HG03354 (cell line): Measurements from ENCODE around the gene MRPS24.

Experiments used
- ATAC-seq: cut with Tn5 transposase; IDR thresholded peaks from one replicate; pipeline ENCODE4 v1.9.1; 2021; ENCODE audit warnings: mild to moderate bottlenecking; ENCODE audit not compliant: unreplicated experiment, poor library complexity, severe bottlenecking

MRPS24 gene

GRCh38 chr7:43878867-43879266, 9.6 kb upstream of the MRPS24 start:
- no peak for ATAC-seq

DNA sequence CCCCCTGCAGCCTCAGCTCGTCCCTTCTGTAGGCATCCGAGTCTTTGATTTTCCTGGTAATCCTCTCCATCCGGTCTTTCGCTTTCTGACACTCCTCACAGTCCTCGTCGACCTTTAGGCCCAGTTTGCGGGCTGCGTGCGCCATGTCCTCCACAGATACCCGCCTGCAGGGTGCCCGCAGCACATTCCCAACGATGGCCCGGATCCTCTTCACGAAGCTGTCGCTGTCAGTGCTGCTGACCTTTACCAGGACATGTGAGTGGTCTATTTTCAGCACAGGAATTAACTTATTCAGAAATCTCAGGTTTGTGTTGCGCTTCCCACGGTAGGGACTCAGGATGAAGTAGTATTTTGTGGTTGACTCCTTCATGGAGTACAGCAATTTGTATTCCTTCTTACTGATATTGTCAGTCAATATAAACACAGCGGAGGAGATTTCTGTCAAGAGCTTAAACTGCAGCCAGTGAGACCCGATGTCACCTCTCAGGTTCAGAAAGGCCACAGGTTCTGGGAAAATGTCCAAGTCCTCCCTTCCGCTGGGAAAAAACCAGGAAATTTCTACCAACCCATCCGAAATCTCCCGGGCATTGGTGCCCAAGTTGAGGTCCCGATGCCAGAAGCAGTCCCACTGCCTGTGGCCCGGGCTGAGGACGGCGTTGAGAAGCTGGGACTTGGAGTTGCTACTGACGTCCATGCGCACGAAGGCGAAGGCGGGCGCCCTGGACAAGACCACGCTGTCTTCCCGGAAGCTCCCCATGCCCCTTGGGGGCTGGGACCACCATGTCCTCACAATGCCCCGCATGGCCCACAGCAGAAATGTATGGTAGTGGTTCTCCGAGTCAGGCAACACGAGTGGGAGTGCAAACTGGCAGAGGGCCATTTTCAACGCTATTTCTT, 8.9 kb upstream of the MRPS24 start:
- ATAC-seq: no peak

DNA sequence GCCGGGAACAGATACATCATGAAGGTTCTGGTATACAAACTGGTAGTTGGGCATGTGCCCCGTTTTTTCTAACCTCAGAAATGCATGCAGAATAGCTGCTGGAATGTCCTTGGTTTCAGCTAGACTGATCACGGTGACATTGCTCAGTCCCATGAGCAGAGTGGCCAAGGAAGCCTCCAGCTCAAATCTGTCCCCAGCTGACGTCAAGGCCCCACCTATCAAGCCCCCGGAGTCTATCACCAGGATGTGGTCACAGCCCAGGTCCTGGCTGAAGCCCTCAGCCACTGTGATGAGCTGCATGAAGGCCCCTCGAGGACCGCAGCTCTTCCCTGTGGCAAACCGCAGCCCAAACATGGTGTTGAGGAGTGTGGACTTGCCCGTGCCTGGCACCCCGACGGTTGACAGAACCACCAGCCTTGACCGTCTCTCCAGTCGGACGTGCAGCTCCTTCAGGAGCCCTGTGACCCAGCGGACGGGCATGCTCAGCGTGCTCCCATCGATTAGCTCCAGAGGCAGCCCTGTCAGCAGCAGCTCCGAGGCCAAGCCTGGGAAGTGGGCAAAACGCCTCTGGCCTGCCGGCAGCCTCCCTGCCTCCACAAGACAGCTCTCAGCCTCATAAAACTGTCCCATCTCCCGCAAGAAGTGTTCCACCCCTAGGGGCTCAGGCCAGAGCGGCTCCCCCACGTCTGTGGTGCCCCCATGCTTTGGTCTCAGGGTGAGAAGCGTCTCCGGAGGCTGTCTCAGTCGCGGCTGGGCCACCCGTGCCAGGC, 7.8 kb upstream of the MRPS24 start:
- no peak for ATAC-seq

GRCh38 chr7:43876241-43876640, 6.9 kb upstream of the MRPS24 start:
- ATAC-seq: no peak

DNA sequence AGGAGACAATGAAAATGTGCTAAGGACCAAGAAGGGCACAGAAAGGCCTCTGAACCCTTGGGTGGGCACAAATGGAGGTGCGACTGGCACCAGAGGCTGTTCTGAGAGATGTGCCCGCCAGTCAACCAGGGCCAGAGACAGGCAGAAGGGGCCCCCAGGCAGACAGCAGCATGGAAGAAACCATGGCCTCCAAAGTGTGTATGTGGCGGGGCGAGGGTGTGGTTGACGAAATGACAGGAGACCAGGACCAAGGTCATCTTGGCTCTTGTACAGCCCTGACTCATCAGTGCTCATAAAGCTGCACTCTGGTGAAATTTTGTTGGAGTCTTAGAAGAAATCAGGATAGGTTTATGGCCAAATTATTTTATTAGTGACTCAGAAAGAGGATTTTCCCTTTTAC, 4.0 kb upstream of the MRPS24 start:
- ATAC-seq: no peak

DNA sequence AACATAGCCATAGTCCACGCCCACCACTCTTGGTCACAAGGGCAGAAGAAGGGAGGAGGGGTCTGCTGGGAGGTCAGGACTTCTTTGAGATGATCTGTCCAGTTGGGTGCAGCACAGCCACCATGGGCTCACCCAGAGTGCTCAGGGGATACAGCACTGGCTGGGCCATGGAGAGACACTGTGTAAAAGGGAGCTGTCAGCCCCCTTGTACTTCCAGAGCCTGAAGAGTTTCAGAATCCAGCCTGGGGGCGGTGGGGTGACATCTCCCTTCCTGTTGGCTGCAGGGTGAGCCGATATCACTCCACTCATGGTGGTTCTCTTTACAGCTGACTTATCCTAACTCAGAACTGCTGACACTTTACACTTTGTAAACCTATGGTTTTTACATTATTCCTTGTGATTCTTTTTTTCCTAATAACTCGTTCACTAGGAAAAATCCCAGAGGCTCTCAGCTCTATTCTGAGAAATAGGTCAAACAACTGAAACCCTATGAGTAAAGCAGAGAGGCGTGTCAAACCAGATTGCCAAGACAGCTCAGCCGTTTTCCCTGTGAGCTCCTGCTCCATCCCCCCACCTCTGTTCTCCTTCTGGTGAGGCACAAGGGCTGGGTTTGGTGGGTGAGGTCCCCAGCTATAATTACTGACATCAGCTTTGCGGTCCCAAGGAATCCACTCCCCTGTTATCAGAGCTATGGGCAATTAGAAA, 3.2 kb upstream of the MRPS24 start:
- ATAC-seq: no peak

DNA sequence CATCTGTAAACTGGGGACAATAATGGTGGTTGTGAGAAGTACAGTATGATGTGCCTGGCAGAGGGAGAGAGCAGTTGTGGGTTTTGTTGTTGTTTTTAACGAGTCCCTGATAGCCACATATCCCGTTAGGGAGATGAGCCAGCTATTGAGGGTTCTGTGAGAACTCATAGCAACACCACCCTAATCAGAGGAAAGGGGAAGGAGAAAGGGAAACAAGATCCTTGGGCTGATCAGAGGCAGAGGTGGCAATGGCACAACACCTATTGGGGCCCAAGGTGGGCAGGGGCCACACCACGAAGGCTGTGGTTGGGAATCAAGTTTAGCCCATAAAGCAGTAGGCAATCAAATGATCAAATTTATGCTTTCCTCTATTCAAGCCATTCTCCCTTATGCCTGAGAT, 1.7 kb upstream of the MRPS24 start:
- no peak for ATAC-seq

GRCh38 chr7:43870316-43870715, 999 bp upstream of the MRPS24 start:
- ATAC-seq: no peak

GRCh38 chr7:43869867-43870240, 537 bp upstream of the MRPS24 start:
- ATAC-seq: peak; percentile 2

- ATAC-seq: peak; percentile 1
Observed at GRCh38 chr7:43868681-43869005, 674 bp downstream of the MRPS24 start.

- no peak for ATAC-seq
Observed at GRCh38 chr7:43868181-43868580, 1.1 kb downstream of the MRPS24 start.

DNA sequence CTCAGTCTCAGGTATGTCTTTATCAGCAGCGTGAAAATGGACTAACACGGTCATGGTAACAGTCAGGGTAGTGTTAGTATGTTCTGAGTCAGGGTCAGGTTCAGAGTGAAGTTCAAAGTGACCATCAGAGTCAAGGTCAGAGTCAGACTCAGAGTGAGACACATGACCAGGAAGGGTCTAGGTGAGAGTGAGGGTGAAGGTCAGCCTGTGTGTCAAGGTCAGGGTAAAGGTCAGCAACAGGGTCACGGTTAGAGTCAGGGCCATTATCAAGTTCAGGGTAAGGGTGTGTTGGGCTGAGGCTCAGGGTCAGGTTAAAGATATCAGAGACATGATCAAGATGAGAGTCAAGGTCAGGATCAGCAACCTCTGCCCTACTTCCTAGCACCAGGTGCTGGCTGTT, 4.0 kb downstream of the MRPS24 start:
- no peak for ATAC-seq

DNA sequence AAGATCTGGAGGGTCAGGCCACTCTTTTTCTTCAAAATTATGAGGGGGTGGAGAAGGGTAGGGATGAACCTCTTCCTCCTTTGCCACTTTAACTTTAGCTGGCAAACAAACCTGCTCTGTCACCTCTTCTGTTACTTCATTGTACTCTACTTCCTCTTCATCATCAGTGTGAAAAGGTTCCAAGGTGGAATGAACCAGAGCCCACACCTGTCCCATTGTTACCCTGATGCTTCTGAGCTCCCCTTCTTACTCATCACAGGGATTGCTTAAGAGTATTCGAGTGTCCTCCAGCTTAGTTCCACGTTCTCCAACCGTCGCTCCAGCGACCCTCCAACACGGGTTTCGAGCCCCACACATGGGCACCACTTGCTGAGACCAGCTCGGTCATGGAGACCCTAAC, 5.2 kb downstream of the MRPS24 start:
- ATAC-seq: no peak

- ATAC-seq: no peak
Observed at GRCh38 chr7:43856996-43857395, 12.3 kb downstream of the MRPS24 start.

GRCh38 chr7:43856316-43856715, 13.0 kb downstream of the MRPS24 start:
- ATAC-seq: no peak

GRCh38 chr7:43855176-43855575, 14.1 kb downstream of the MRPS24 start:
- no peak for ATAC-seq

- ATAC-seq: no peak
Observed at GRCh38 chr7:43851805-43852204, 17.5 kb downstream of the MRPS24 start.

DNA sequence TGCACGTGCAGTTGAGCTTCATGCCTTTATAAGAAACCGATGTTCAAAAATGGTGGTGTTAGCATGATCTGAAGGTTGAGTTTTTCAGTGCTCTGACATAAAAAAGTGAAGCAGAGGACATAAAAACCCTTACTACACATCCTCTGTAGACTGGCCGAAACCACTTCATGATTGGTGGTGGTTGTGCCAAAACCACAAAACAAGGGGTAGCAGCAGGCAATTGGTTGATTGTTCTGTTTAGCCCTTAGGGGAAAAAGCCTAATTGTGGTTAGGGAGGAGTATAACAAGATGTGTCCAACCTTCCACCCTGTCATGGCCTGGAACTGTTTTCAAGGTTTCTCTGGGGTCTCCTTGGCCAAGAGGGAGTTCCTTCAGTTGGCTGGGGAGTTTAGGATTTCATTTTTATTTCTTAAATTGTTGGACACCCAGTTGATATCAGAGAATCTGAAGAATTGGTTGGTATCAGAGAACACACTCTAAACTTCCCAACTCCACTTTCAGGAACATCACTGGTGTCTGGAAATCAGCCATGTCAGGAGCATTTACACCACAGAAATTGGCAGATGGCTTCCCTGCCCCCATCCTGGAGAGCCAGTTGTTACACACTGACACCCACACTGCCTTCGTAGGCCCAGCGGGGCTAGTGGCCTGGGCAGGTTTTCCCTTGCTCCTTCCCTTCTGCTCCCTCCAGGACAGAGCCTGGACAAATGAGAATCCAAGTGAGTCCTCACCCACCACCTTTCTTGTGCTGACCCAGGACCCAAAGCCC, 18.8 kb downstream of the MRPS24 start:
- ATAC-seq: no peak

DNA sequence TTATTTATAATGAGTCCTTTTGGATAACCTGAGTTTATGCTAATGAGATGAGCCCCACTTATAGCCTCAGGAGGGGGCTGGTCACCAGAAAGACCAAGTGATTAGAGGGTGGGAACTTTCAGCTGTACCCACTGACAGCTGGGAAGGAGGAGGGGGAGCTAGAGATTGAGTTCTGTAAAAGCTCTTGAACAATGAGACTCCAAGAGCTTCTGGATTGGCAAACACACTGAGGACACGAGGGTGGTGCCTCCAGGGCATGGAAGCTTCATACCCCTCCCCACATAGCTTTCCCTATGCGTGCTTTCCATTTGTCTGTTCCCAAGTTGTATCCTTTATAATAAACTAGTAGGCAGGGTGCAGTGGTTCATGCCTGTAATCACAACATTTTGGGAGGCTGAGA, 20.3 kb downstream of the MRPS24 start:
- no peak for ATAC-seq

- no peak for ATAC-seq
Observed at GRCh38 chr7:43847496-43847895, 21.8 kb downstream of the MRPS24 start.
